Pancreas (tissue), 10 donors: Measurements from ENCODE around the gene CENPS. TPM values are rescaled to one million over a fixed set of nuclear protein-coding genes. Genes with fewer than 3 reads are reported as not detected.
"Not testable (repeated sequence)": the region's sequence is repeated elsewhere in the genome, so short reads cannot be mapped to it uniquely, and the experiment has no call there.

Experiments used
- ATAC-seq, 4 donors: fragments of 200-7000 bp; cut with Tn5 transposase; one replicate each; pipeline versions ENCODE4 v1.8.0 to v1.9.1; 2020; ENCODE audit warnings: mild to moderate bottlenecking in 4 of 4, moderate library complexity in 4 of 4
- DNase-seq, 6 donors: peaks; one replicate each; pipeline ENCODE4 v3.0.0-alpha.2; 2020
- FAIRE-seq: peaks from 2 replicates; lab custom pipeline; 2012; peaks lifted over from hg19 to GRCh38; lab: Jason Lieb, UNC
- H3K27ac ChIP-seq, 4 donors: fragments of 200-600 bp; sonication (generic); 1 replicate in 3 of 4; 2 replicates in 1 of 4; pipeline versions ENCODE4 v1.5.0 to v1.8.0; 2020
- H3K27me3 ChIP-seq, 4 donors: fragments of 200-600 bp; one replicate each; pipeline ENCODE4 v1.8.0; 2021
- H3K36me3 ChIP-seq, 3 donors: fragments of 200-600 bp; sonication (generic) in 1 of 3; one replicate each; pipeline versions ENCODE4 v1.5.0 to v1.8.0; 2020 to 2021
- H3K4me1 ChIP-seq, 3 donors: fragments of 200-600 bp; one replicate each; pipeline ENCODE4 v1.8.0; 2021
- H3K4me3 ChIP-seq, 4 donors: fragments of 200-600 bp; sonication (generic) in 2 of 4; one replicate each; pipeline versions ENCODE4 v1.5.0 to v1.8.0; 2020 to 2021
- H3K9me3 ChIP-seq, 4 donors: fragments of 200-600 bp; one replicate each; pipeline ENCODE4 v1.8.0; 2021
- WGBS, 2 donors: extraction: QIAGEN DNeasy Blood & Tissue Kit; methylation state at CpG; one replicate each; pipeline ENCODE4 v1.1.7; 2013; 5-methylcytosine and 5-hydroxymethylcytosine counted together
- intact Hi-C, 3 donors: fragments of 100-400 bp; cut with DNase I; formaldehyde crosslinking; loops; one replicate each; pipeline versions ENCODE4 v1.11.1 to v1.14.2; 2022
- polyA plus RNA-seq, 2 donors: library from polyadenylated mRNA; stranded (reverse); fragments of 200-250 nt; gene quantifications; one replicate each; pipeline ENCODE4 v1.2.3, GENCODE V29; 2013
- total RNA-seq, 6 donors: library from RNA; stranded (reverse); fragmentation: NEBNext Ultra II Directional in 4 of 6; extraction: Animal tissue kit (Norgen Biotek cat#: 25700) in 4 of 6; gene quantifications; one replicate each; pipeline versions ENCODE4 v1.2.1 to v1.2.4, GENCODE V29; 2021 to 2023
- TF ChIP-seq, protein P1 (sequence below), 4 donors: fragments of 200-600 bp; sonication (generic) in 3 of 4; IDR thresholded peaks; one replicate each; pipeline versions ENCODE4 v1.5.0 to v1.8.0; 2021; ENCODE audit warnings: antibody characterized with exemption in 4 of 4
- donor health status: healthy with polysubstance abuse.
- donor health status: DM: no; HTN: no; CAD: no; lungs with moderate emphysema.
- donor health status: DM: no; HTN: no; CAD: no.
- donor health status: control.
- donor health status: control.
- donor health status: Bipolar disorder and iron deficiency.
- donor health status: DM: yes; HTN: yes; CAD: no.
- donor health status: DM: no; HTN: no; CAD: no.
- donor health status: DM: no; HTN: no; CAD: no.
- donor health status: DM: yes; HTN: yes; CAD: no.

The CENPS gene
- total and polyA plus RNA-seq, 8 donors: 4.7 to 19.9 (median 8.4) TPM

DNA sequence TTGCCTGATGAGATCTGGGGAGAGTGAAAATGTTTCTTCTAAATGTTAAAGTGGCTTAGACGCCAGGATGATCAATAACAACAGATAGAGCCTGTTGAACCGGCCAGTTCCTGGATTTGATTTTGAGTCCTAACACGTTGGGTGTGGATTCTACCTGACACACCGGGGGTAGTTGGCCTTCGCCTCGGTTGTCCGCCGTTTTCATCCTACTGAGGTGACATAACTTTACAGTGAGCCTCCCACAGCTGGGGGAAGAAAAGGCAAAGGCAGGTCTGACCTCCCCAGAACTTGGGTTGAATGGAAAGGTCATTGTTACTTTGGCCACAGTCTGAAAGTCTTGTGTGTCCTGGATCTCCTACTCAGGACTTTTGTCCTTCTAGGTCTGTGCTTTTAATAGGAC, 30.2 kb upstream of the CENPS start:
- 46 to 48% methylated on average over 8 of the region's 8 CpGs for WGBS, 2 donors
- Histone ChIP-seq H3K27ac (no peak overlapping the region), H3K9me3 (no peaks in the 10 kb centered on the region), H3K4me3 (peak overlapping the region in 3 of 4 donors; percentile 82 to 95 (median 93)), H3K4me1 (peaks cover 0 to 12% (median 0%) of the 10 kb centered on the region in 3 donors), H3K36me3 (peaks cover 4 to 20% (median 10%) of the 10 kb centered on the region in 3 donors), H3K27me3 (no peaks in the 10 kb centered on the region)
- no peak for ATAC-seq
- no peak for FAIRE-seq
- TF ChIP-seq, protein P1, sequence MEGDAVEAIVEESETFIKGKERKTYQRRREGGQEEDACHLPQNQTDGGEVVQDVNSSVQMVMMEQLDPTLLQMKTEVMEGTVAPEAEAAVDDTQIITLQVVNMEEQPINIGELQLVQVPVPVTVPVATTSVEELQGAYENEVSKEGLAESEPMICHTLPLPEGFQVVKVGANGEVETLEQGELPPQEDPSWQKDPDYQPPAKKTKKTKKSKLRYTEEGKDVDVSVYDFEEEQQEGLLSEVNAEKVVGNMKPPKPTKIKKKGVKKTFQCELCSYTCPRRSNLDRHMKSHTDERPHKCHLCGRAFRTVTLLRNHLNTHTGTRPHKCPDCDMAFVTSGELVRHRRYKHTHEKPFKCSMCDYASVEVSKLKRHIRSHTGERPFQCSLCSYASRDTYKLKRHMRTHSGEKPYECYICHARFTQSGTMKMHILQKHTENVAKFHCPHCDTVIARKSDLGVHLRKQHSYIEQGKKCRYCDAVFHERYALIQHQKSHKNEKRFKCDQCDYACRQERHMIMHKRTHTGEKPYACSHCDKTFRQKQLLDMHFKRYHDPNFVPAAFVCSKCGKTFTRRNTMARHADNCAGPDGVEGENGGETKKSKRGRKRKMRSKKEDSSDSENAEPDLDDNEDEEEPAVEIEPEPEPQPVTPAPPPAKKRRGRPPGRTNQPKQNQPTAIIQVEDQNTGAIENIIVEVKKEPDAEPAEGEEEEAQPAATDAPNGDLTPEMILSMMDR (IDR thresholded peaks at IDR 0.05): no peak
- no peak for DNase-seq
- intact Hi-C loops: no loop called here

DNA sequence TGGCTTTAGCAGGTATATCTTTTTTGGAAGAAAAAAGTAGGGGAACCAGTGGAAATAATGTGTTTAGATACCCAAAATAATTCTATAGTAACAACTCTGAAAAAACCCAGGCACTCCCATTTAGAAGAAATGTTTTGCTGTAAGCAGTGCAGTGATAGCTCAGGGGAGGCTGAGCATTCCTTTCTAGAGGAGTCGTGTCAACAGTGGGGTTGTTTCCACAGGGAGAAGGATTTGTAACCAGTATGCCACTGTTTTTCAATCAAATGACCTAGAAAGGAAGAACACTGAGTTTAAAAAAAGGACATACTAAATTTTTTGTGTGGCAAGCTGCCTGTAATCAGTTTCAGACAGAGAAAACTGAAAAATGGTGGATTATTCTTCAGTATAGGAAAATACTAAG, 29.0 kb upstream of the CENPS start:
- no peak for FAIRE-seq
- 79 to 87% methylated on average over 1 of the region's 1 CpG for WGBS, 2 donors
- Histone ChIP-seq H3K36me3 (peaks cover 4 to 21% (median 10%) of the 10 kb centered on the region in 3 donors), H3K27ac (no peak overlapping the region), H3K4me1 (peaks cover 0 to 12% (median 0%) of the 10 kb centered on the region in 3 donors), H3K9me3 (no peaks in the 10 kb centered on the region), H3K27me3 (no peaks in the 10 kb centered on the region), H3K4me3 (no peak overlapping the region)
- DNase-seq: no peak
- no peak for ATAC-seq
- intact Hi-C loops: no loop called here
- TF ChIP-seq, protein P1 (IDR thresholded peaks at IDR 0.05): no peak

DNA sequence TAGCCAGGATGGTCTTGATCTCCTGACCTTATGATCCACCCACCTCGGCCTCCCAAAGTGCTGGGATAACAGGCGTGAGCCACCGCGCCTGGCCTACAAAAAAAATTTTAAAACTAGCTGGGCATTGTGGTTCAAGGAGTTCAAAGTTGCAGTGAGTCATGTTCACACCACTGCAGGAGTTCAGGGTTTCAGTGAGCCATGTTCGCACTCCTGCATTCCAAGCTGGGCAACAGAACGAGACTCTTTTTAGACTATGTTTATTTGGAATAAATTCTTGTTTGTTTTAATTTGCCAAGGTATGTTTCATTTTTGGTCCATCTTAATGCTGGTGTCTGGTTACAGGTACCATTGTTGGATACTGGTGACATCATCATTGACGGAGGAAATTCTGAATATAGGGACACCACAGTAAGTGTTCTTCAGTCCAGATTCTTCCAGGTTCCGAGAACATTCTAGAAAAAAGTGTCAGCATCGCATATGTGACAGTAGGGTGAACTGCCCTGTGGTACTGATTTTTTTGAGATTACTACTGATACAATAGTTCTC, 27.4 kb upstream of the CENPS start:
- FAIRE-seq: no peak
- no peaks in the 10 kb centered on the region for H3K9me3 ChIP-seq
- no peak overlapping the region for H3K4me3 ChIP-seq
- no peak overlapping the region for H3K27ac ChIP-seq
- ATAC-seq: no peak
- peaks cover 0 to 12% (median 0%) of the 10 kb centered on the region in 3 donors for H3K4me1 ChIP-seq
- DNase-seq: no peak
- peaks cover 4 to 34% (median 10%) of the 10 kb centered on the region in 3 donors for H3K36me3 ChIP-seq
- 96% methylated on average over 9 of the region's 9 CpGs for WGBS, 2 donors
- intact Hi-C loops: no loop called here
- TF ChIP-seq, protein P1 (IDR thresholded peaks at IDR 0.05): no peak
- H3K27me3 ChIP-seq: no peaks in the 10 kb centered on the region

DNA sequence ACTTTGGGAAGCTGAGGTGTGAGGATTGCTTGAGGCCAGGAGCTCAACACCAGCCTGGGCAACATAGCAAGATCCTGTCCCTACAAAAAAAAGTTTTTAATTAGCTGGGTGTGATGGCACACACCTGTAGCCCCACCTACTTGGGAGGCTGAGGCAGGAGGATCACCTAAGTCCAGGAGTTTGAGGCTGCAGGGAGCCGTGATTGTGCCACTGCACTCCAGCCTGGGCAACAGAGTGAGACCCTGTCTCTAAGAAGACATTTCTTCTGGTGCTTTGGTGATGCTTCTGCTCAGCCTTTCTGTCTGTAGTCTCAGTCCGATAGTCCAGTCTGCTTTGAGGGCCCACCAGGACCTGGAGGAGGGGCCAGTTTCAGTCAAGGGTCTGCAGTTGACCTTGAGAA, 23.0 kb upstream of the CENPS start:
- 96 to 97% methylated on average over 2 of the region's 2 CpGs for WGBS, 2 donors
- intact Hi-C loops: no loop called here
- DNase-seq: no peak
- Histone ChIP-seq H3K27ac (no peak overlapping the region), H3K4me1 (no peaks in the 10 kb centered on the region), H3K4me3 (no peak overlapping the region), H3K36me3 (peaks cover 7 to 51% (median 25%) of the 10 kb centered on the region in 3 donors), H3K27me3 (no peaks in the 10 kb centered on the region), H3K9me3 (no peaks in the 10 kb centered on the region)
- TF ChIP-seq, protein P1 (IDR thresholded peaks at IDR 0.05): no peak
- FAIRE-seq: no peak
- ATAC-seq: no peak

DNA sequence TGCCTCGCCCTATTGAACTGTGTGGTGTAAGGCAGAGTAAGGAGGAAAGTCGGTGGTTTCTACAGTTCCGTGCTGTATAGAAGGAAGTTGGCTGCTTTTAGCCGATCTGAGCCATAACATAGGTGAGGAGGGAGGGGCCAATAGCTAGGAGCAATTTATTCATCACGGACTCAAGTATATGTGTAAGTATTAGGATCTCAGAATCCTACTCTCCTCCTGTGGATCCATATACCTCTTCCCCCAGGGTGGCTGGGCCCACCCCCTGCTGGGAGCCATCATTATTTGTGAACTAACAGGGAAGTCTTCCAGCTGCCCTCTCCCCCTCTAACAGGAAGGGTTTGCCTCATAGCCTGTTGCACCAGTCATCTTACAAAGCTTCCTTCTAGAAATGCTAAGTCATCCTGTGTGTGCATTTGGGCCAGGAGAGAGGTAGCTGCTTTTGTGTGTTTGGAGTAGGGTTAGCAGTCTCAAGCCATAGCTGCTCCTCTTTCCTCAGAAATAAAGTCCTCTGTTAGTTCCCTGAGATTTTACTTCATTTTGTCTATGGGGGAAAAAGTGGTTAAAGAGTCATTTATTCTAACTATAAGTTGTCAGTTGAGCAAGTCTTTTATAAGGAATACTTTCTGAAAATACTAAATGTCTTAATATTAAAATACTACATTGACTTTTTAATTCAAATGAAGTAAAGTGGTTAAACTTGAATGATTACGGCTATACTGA, 14.9 kb upstream of the CENPS start:
- ATAC-seq: peak in 2 of 4 donors; percentile 77 to 85
- WGBS, 2 donors: 86 to 89% methylated on average over 6 of the region's 6 CpGs
- Histone ChIP-seq H3K9me3 (no peaks in the 10 kb centered on the region), H3K36me3 (peaks cover 0 to 45% (median 25%) of the 10 kb centered on the region in 3 donors), H3K27ac (peak overlapping the region in 1 of 4 donors; percentile 9), H3K27me3 (no peaks in the 10 kb centered on the region), H3K4me1 (no peaks in the 10 kb centered on the region), H3K4me3 (no peak overlapping the region)
- FAIRE-seq: no peak
- TF ChIP-seq, protein P1 (IDR thresholded peaks at IDR 0.05): no peak
- intact Hi-C loops: no loop called here
- no peak for DNase-seq

DNA sequence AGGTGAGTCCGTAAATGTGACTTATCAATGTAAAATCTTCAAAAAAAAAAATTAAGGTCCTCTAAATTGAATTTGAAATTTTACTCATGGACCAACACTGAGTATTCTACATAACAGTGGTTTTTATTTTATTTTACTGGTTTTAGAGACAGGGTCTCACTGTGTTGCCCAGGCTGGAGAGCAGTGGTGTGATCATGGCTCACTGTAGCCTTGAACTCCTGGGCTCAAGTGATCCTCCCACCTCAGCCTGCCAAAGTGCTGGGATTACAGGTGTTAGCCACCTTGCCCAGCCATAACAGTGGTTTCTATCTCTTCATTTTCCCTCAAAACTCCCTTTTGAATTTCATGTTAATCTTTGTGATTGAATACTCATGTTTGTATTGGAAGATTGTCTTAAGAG, 14.3 kb upstream of the CENPS start:
- H3K4me3 ChIP-seq, DNase-seq, ATAC-seq, intact Hi-C loops, H3K4me1 ChIP-seq, H3K9me3 ChIP-seq, H3K27me3 ChIP-seq, H3K27ac ChIP-seq, FAIRE-seq: not testable (repeated sequence)
- H3K36me3 ChIP-seq: peaks cover 0 to 45% (median 25%) of the 10 kb centered on the region in 3 donors
- WGBS, 2 donors: 95 to 100% methylated on average over 1 of the region's 1 CpG

DNA sequence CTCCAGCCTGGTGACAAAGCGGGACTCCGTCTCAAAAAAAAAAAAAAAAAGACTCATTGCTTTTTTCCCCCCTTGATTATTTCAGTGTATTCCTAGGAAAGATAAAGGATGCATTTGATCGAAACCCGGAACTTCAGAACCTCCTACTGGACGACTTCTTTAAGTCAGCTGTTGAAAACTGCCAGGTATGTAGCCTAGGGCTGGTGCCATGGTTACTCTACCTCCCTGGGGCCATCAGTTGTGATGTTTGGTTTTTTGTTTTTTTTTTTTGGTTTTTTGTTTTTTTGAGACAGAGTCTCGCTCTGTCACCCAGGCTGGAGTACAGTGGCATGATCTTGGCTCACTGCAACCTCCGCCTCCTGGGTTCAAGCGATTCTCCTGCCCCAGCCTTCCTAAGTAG, 11.5 kb upstream of the CENPS start:
- DNase-seq, ATAC-seq, H3K4me1 ChIP-seq, H3K27me3 ChIP-seq, H3K9me3 ChIP-seq, FAIRE-seq, H3K4me3 ChIP-seq, H3K27ac ChIP-seq, intact Hi-C loops: not testable (repeated sequence)
- peaks cover 0 to 28% (median 10%) of the 10 kb centered on the region in 3 donors for H3K36me3 ChIP-seq
- 90 to 95% methylated on average over 8 of the region's 8 CpGs for WGBS, 2 donors
